Testis (tissue), 3 donors: ENCODE results near the gene SVBP. TPM values are rescaled to one million over a fixed set of nuclear protein-coding genes. Genes with fewer than 3 reads are reported as not detected.

ENCODE experiments used
- DNase-seq: peaks from one replicate; pipeline ENCODE4 v3.0.0-alpha.2; 2019
- H3K27ac ChIP-seq, 2 donors: fragments of 200-600 bp; sonication (generic); one replicate each; pipeline ENCODE4 v1.5.1; 2019
- H3K27me3 ChIP-seq: fragments of 200-600 bp; sonication (generic); one replicate; pipeline ENCODE4 v1.5.1; 2019
- H3K36me3 ChIP-seq: fragments of 200-600 bp; sonication (generic); one replicate; pipeline ENCODE4 v1.5.1; 2017; ENCODE audit warnings: low read depth; ENCODE audit errors: missing control alignments
- H3K4me1 ChIP-seq: fragments of 200-600 bp; sonication (generic); one replicate; pipeline ENCODE4 v1.5.1; 2019
- H3K4me3 ChIP-seq, 2 donors: fragments of 200-600 bp; sonication (generic); one replicate each; pipeline ENCODE4 v1.5.1; 2017 to 2019
- H3K9me3 ChIP-seq: fragments of 200-600 bp; sonication (generic); one replicate; pipeline ENCODE4 v1.5.1; 2017
- CTCF ChIP-seq, 3 experiments: fragments of 450-650 bp in 2 of 3; fragments of 200-600 bp in 1 of 3; sonication (generic) in 1 of 3; IDR thresholded peaks; one replicate each; pipeline ENCODE4 v1.5.1; 2016 to 2019; ENCODE audit warnings: antibody characterized with exemption in 3 of 3, mild to moderate bottlenecking in 2 of 3, moderate library complexity in 1 of 3
- POLR2A ChIP-seq: fragments of 450-650 bp; IDR thresholded peaks from one replicate; pipeline ENCODE4 v1.6.1; 2017; ENCODE audit warnings: antibody characterized with exemption, mild to moderate bottlenecking, moderate library complexity
- WGBS, 2 donors: methylation state at CpG; one replicate each; pipeline ENCODE4 v1.1.5; 2018; 5-methylcytosine and 5-hydroxymethylcytosine counted together
- intact Hi-C: fragments of 100-400 bp; cut with DNase I; formaldehyde crosslinking; loops from one replicate; pipeline ENCODE4 v1.15.1; 2023; ENCODE audit warnings: low total_unique reads
- polyA plus RNA-seq: library from polyadenylated mRNA; stranded (reverse); fragments of 350-450 nt; fragmentation: Illumina TruSeq; extraction: RNeasy Lipid Tissue Mini Kit (QIAGEN cat#74804); gene quantifications from one replicate; pipeline ENCODE4 v1.2.3, GENCODE V29; 2014; ENCODE audit warnings: low read depth, low replicate concordance; ENCODE audit not compliant: insufficient read depth
- total RNA-seq, 2 donors: library from RNA; depleted of rRNA; stranded (reverse); fragments of >200 nt; gene quantifications; one replicate each; pipeline ENCODE4 v1.2.3, GENCODE V29; 2016

Gene SVBP
- total and polyA plus RNA-seq, 3 donors from 2014 or later: 36.2 to 86.0 (median 47.9) TPM

- no peak for DNase-seq
- H3K27me3 ChIP-seq: no peaks in the 10 kb centered on the region
- WGBS, 2 donors: 74 to 76% methylated on average over 5 of the region's 5 CpGs
- peaks cover 13% of the 10 kb centered on the region for H3K4me1 ChIP-seq
- H3K27ac ChIP-seq: no peak overlapping the region
- no peaks in the 10 kb centered on the region for H3K9me3 ChIP-seq
- intact Hi-C loops: no loop called here
- no peak overlapping the region for H3K4me3 ChIP-seq
- TF ChIP-seq CTCF (IDR thresholded peaks at IDR 0.05) (no peak), POLR2A (no peak)
- no peaks in the 10 kb centered on the region for H3K36me3 ChIP-seq
These were observed 54.9 kb downstream of the SVBP start for GRCh38 chr1:42762269-42762668.

- peaks cover 13% of the 10 kb centered on the region for H3K4me1 ChIP-seq
- no peak for TF ChIP-seq CTCF (IDR thresholded peaks at IDR 0.05)
- TF ChIP-seq POLR2A: no peak
- H3K9me3 ChIP-seq: no peaks in the 10 kb centered on the region
- WGBS, 2 donors: 91 to 92% methylated on average over 4 of the region's 4 CpGs
- H3K27me3 ChIP-seq: no peaks in the 10 kb centered on the region
- H3K4me3 ChIP-seq: no peak overlapping the region
- no peak overlapping the region for H3K27ac ChIP-seq
- no peak for DNase-seq
- H3K36me3 ChIP-seq: no peaks in the 10 kb centered on the region
- intact Hi-C loops: no loop called here
These were observed 55.6 kb downstream of the SVBP start for GRCh38 chr1:42761567-42761966.

- H3K4me1 ChIP-seq: no peaks in the 10 kb centered on the region
- no peaks in the 10 kb centered on the region for H3K27me3 ChIP-seq
- H3K4me3 ChIP-seq: no peak overlapping the region
- H3K9me3 ChIP-seq: no peaks in the 10 kb centered on the region
- TF ChIP-seq POLR2A (no peak), CTCF (IDR thresholded peaks at IDR 0.05) (no peak)
- no peaks in the 10 kb centered on the region for H3K36me3 ChIP-seq
- no peak overlapping the region for H3K27ac ChIP-seq
- 67 to 84% methylated on average over 6 to 9 of the region's 9 CpGs for WGBS, 2 donors
- no peak for DNase-seq
- intact Hi-C loops: no loop called here
These were observed 58.1 kb downstream of the SVBP start for GRCh38 chr1:42759114-42759513.

GRCh38 chr1:42758641-42759040 lies 58.6 kb downstream of the SVBP start:
- Histone ChIP-seq H3K4me1 (no peaks in the 10 kb centered on the region), H3K4me3 (no peak overlapping the region), H3K27me3 (no peaks in the 10 kb centered on the region), H3K36me3 (no peaks in the 10 kb centered on the region), H3K9me3 (no peaks in the 10 kb centered on the region), H3K27ac (no peak overlapping the region)
- DNase-seq: no peak
- intact Hi-C loops: no loop called here
- WGBS, 2 donors: 81 to 86% methylated on average over 3 of the region's 3 CpGs
- TF ChIP-seq POLR2A (no peak), CTCF (IDR thresholded peaks at IDR 0.05) (no peak)

- no peak for DNase-seq
- no peak overlapping the region for H3K4me3 ChIP-seq
- H3K27me3 ChIP-seq: no peaks in the 10 kb centered on the region
- no peaks in the 10 kb centered on the region for H3K36me3 ChIP-seq
- H3K27ac ChIP-seq: no peak overlapping the region
- intact Hi-C loops: no loop called here
- H3K4me1 ChIP-seq: no peaks in the 10 kb centered on the region
- no peaks in the 10 kb centered on the region for H3K9me3 ChIP-seq
- TF ChIP-seq CTCF (IDR thresholded peaks at IDR 0.05): no peak
These were observed 59.3 kb downstream of the SVBP start for GRCh38 chr1:42757892-42758275.

Other genes with a start within 250 kb of the SVBP start
- gene PPIH, start 159.0 kb downstream of the SVBP start, total RNA-seq: 10 to 100 TPM; 38.7 to 40.0 TPM
- 39.6 TPM for gene PPIH, start 159.0 kb downstream of the SVBP start, polyA plus RNA-seq
- 100 to 1,000 TPM; 798 to 982 TPM for gene YBX1, start 135.0 kb downstream of the SVBP start, total RNA-seq
- gene YBX1, start 135.0 kb downstream of the SVBP start, polyA plus RNA-seq: 2,470 TPM
- under 1 TPM; 0.19 to 0.24 TPM for gene CLDN19, start 77.2 kb downstream of the SVBP start, total RNA-seq
- gene CLDN19, start 77.2 kb downstream of the SVBP start, polyA plus RNA-seq: 0.12 TPM
- gene P3H1, start 50.4 kb downstream of the SVBP start, total RNA-seq: 10 to 100 TPM; 66.1 to 73.8 TPM
- gene P3H1, start 50.4 kb downstream of the SVBP start, polyA plus RNA-seq: 60.8 TPM
- gene C1orf50, start 50.1 kb downstream of the SVBP start, total RNA-seq: 10 to 100 TPM in 1 of 2 donors, 1 to 10 TPM in 1; 9.4 to 10.2 TPM
- 21.8 TPM for gene C1orf50, start 50.1 kb downstream of the SVBP start, polyA plus RNA-seq
- gene TMEM269, start 32.4 kb downstream of the SVBP start, total RNA-seq: 1 to 10 TPM in 1 of 2 donors, under 1 TPM in 1; 0.68 to 1.6 TPM
- 3.5 TPM for gene TMEM269, start 32.4 kb downstream of the SVBP start, polyA plus RNA-seq
- gene ERMAP, start 275 bp downstream of the SVBP start, total RNA-seq: 10 to 100 TPM; 10.6 to 14.0 TPM
- 11.7 TPM for gene ERMAP, start 275 bp downstream of the SVBP start, polyA plus RNA-seq
- gene ZNF691, start 29.2 kb upstream of the SVBP start, total RNA-seq: 10 to 100 TPM; 16.7 to 17.3 TPM
- 12.9 TPM for gene ZNF691, start 29.2 kb upstream of the SVBP start, polyA plus RNA-seq
- 10 to 100 TPM; 36.9 to 38.3 TPM for gene SLC2A1, start 141.5 kb upstream of the SVBP start, total RNA-seq
- 19.4 TPM for gene SLC2A1, start 141.5 kb upstream of the SVBP start, polyA plus RNA-seq